ENCODE measurements around the gene ARHGAP25. TPM values are rescaled to one million over a fixed set of nuclear protein-coding genes. Genes with fewer than 3 reads are reported as not detected.
A peak's percentile ranks its signal among the peaks of the same experiment; 100 is the strongest.

The ARHGAP25 gene
- total RNA-seq, 1 experiment from 2014 or later = 0.27 TPM

DNA sequence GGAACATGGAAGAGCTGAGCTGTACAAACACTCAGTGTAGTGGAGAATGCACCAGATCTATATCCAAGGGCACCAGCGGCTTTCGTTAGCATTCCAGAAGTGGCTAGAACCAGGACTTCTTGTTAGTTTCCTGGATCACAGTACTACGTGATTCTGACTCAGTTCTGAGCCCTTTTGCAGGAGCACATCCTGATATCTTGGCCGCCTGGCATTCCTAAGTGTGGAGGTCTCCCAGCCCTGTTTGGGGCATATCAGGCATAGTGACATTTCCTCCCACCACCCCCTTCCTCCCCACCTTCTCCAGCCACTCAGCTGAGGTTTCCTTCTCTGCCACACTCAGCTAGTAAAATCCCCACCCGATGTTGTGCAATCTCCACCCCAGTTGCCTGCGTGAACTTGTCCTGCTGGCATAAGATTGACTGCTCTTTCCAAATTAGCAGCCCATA lies 73.2 kb downstream of the ARHGAP25 start:
- ATAC-seq (no peak), DNase-seq (ENCODE audit: low read depth, low spot score) (no peak)
- intact Hi-C loops (cut with micrococcal nuclease) = no loop called here
- POLR2A ChIA-PET = no interaction called here
- no peaks in the 10 kb centered on the region for H3K4me1 ChIP-seq (ENCODE audit: control insufficient read depth in 1 of 2, insufficient read depth in 2 of 2, low read length in 2 of 2)
- TF ChIP-seq YY1 (IDR thresholded peaks at IDR 0.05; ENCODE audit: extremely low read depth, insufficient replicate concordance, low read depth, low read length) (no peak), RAD21 (IDR thresholded peaks at IDR 0.05; ENCODE audit: low read depth) (no peak), CEBPB (IDR thresholded peaks at IDR 0.05; ENCODE audit: low read depth) (0 out of 2 replicates have a peak, but pooled peaks have one; percentile 16)
- no peaks in the 10 kb centered on the region for H3K9me2 ChIP-seq (ENCODE audit: insufficient read depth)
- no peak overlapping the region for H3K9ac ChIP-seq (ENCODE audit: low read length)
- RAD21 ChIA-PET (ENCODE audit: low non-redundant PET in 1 of 2, low total read pairs in 2 of 2, uncharacterized antibody in 2 of 2, unreplicated experiment in 2 of 2) = no interaction called here
- no peak overlapping the region for H2AFZ ChIP-seq (ENCODE audit: low read depth, low read length, poor library complexity, severe bottlenecking)
- no peak overlapping the region for H3K27ac ChIP-seq (ENCODE audit: low read depth, low read length)
- H3K36me3 ChIP-seq (ENCODE audit: control insufficient read depth in 1 of 2, insufficient read depth in 2 of 2, low read length in 2 of 2) = no peaks in the 10 kb centered on the region
- H3K27me3 ChIP-seq (ENCODE audit: insufficient read depth, low read length) = peaks cover 19% of the 10 kb centered on the region; the same call in 1 of the 2 replicates
- no peaks in the 10 kb centered on the region for H4K20me1 ChIP-seq (ENCODE audit: insufficient read depth)
- BruUV-seq (replicated peaks) = no TSS peak
- CTCF ChIA-PET = no interaction called here
- H3K9me3 ChIP-seq (ENCODE audit: control insufficient read depth in 1 of 2, insufficient read depth in 1 of 2, low read depth in 1 of 2, low read length in 2 of 2) = no peaks in the 10 kb centered on the region
- H3K79me2 ChIP-seq (ENCODE audit: insufficient read depth, low read length) = no peaks in the 10 kb centered on the region
- H3K4me2 ChIP-seq (ENCODE audit: low read length) = no peak overlapping the region
- no peak overlapping the region for H3K4me3 ChIP-seq (replicated peaks in 1 of 2; ENCODE audit: low read depth in 1 of 2, low read length in 2 of 2)

GRCh38 chr2:68809324-68810240 lies 75.0 kb downstream of the ARHGAP25 start:
- no peaks in the 10 kb centered on the region for H3K79me2 ChIP-seq (ENCODE audit: insufficient read depth, low read length)
- no peaks in the 10 kb centered on the region for H3K9me2 ChIP-seq (ENCODE audit: insufficient read depth)
- H3K4me2 ChIP-seq (ENCODE audit: low read length) = no peak overlapping the region
- H3K9ac ChIP-seq (ENCODE audit: low read length) = no peak overlapping the region
- ChIA-PET CTCF (no interaction called here), RAD21 (ENCODE audit: low non-redundant PET in 1 of 2, low total read pairs in 2 of 2, uncharacterized antibody in 2 of 2, unreplicated experiment in 2 of 2) (no interaction called here), POLR2A (no interaction called here)
- intact Hi-C loops (cut with micrococcal nuclease) = no loop called here
- H3K9me3 ChIP-seq (ENCODE audit: control insufficient read depth in 1 of 2, insufficient read depth in 1 of 2, low read depth in 1 of 2, low read length in 2 of 2) = no peaks in the 10 kb centered on the region
- H3K4me3 ChIP-seq (replicated peaks in 1 of 2; ENCODE audit: low read depth in 1 of 2, low read length in 2 of 2) = no peak overlapping the region
- no peak for DNase-seq (ENCODE audit: low read depth, low spot score)
- no peaks in the 10 kb centered on the region for H3K36me3 ChIP-seq (ENCODE audit: control insufficient read depth in 1 of 2, insufficient read depth in 2 of 2, low read length in 2 of 2)
- no peak for ATAC-seq
- H3K27me3 ChIP-seq (ENCODE audit: insufficient read depth, low read length) = peaks cover 5% of the 10 kb centered on the region; the same call in 1 of the 2 replicates
- H3K4me1 ChIP-seq (ENCODE audit: control insufficient read depth in 1 of 2, insufficient read depth in 2 of 2, low read length in 2 of 2) = no peaks in the 10 kb centered on the region
- H4K20me1 ChIP-seq (ENCODE audit: insufficient read depth) = no peaks in the 10 kb centered on the region
- H3K27ac ChIP-seq (ENCODE audit: low read depth, low read length) = no peak overlapping the region
- H2AFZ ChIP-seq (ENCODE audit: low read depth, low read length, poor library complexity, severe bottlenecking) = no peak overlapping the region
- no TSS peak for BruUV-seq (replicated peaks)
- TF ChIP-seq FOSL1 (IDR thresholded peaks at IDR 0.05; ENCODE audit: low read depth) = no peak
- TF ChIP-seq CTCF (IDR thresholded peaks at IDR 0.05 in 2 of 3, conservative IDR thresholded peaks at IDR 0.05 in 1 of 3; ENCODE audit: borderline replicate concordance in 1 of 3, insufficient read depth in 1 of 3, low read depth in 2 of 3, low read length in 2 of 3) = no peak
- no peak for TF ChIP-seq ELF1 (IDR thresholded peaks at IDR 0.05; ENCODE audit: borderline replicate concordance, low read depth)
- no peak for TF ChIP-seq YY1 (IDR thresholded peaks at IDR 0.05; ENCODE audit: extremely low read depth, insufficient replicate concordance, low read depth, low read length)
- no peak for TF ChIP-seq EZH2phosphoT487 (IDR thresholded peaks at IDR 0.05; ENCODE audit: borderline replicate concordance)
- no peak for TF ChIP-seq EGR1 (IDR thresholded peaks at IDR 0.05; ENCODE audit: low read depth)
- no peak for TF ChIP-seq POLR2A (IDR thresholded peaks at IDR 0.05; ENCODE audit: borderline replicate concordance, extremely low read depth, insufficient read depth, insufficient read length)
- TF ChIP-seq POLR2AphosphoS5 (IDR thresholded peaks at IDR 0.05; ENCODE audit: low read depth, low read length) = no peak
- no peak for TF ChIP-seq SRF (IDR thresholded peaks at IDR 0.05; ENCODE audit: low read depth)
- no peak for TF ChIP-seq SP1 (IDR thresholded peaks at IDR 0.05; ENCODE audit: low read depth)
- TF ChIP-seq RAD21 (IDR thresholded peaks at IDR 0.05; ENCODE audit: low read depth) = no peak
- TF ChIP-seq TCF7L2 (IDR thresholded peaks at IDR 0.05; ENCODE audit: borderline replicate concordance, extremely low read depth, insufficient read depth, insufficient read length) = no peak
- TF ChIP-seq EZH2 (IDR thresholded peaks at IDR 0.05) = no peak
- TF ChIP-seq ZNF274 (IDR thresholded peaks at IDR 0.05; ENCODE audit: low read depth, low read length) = no peak
- no peak for TF ChIP-seq CEBPB (IDR thresholded peaks at IDR 0.05; ENCODE audit: low read depth)
- TF ChIP-seq, protein P1, sequence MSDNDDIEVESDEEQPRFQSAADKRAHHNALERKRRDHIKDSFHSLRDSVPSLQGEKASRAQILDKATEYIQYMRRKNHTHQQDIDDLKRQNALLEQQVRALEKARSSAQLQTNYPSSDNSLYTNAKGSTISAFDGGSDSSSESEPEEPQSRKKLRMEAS (IDR thresholded peaks at IDR 0.05) = no peak
- TF ChIP-seq SIN3A (IDR thresholded peaks at IDR 0.05; ENCODE audit: low read depth) = no peak
